A549 (cell line): ENCODE data around the gene CYP26B1.

ENCODE experiments used
- CEBPB ChIP-seq, 2 experiments: fragments of >200 bp in 1 of 2; sonication (Bioruptor Twin) in 1 of 2; formaldehyde crosslinking in 1 of 2; IDR thresholded peaks; 2 replicates each; pipeline ENCODE4 v1.6.1; 2012 to 2016
- CHD2 ChIP-seq: fragments of 150-350 bp; IDR thresholded peaks from 2 replicates; pipeline ENCODE4 v1.6.1; 2014; ENCODE audit warnings: low read length; ENCODE audit not compliant: partially characterized antibody
- CTCF ChIP-seq: fragments of >200 bp; sonication (Bioruptor Twin); formaldehyde crosslinking; IDR thresholded peaks from 3 replicates; pipeline ENCODE4 v1.5.1; 2016
- HOXA7 ChIP-seq: fragments of 250-450 bp; sonication (Bioruptor Pico); IDR thresholded peaks from 2 replicates; pipeline ENCODE4 v1.5.0; 2020; ENCODE audit warnings: mild to moderate bottlenecking, moderate library complexity
- KDM5A ChIP-seq: fragments of 200-600 bp; sonication (generic); IDR thresholded peaks from 2 replicates; pipeline ENCODE4 v1.6.1; 2016; ENCODE audit warnings: antibody characterized with exemption, mild to moderate bottlenecking
- MYC ChIP-seq: IDR thresholded peaks from 2 replicates; pipeline ENCODE4 v1.6.1; 2012; ENCODE audit warnings: mild to moderate bottlenecking, inconsistent platforms, low read length, improper control_type of control experiment, borderline replicate concordance
- REST ChIP-seq: fragments of 200-600 bp; sonication (generic); IDR thresholded peaks from 2 replicates; pipeline ENCODE4 v1.6.1; 2016; ENCODE audit warnings: antibody characterized with exemption, mild to moderate bottlenecking, moderate library complexity
- SMC3 ChIP-seq: fragments of >200 bp; sonication (Bioruptor Twin); formaldehyde crosslinking; IDR thresholded peaks from 3 replicates; pipeline ENCODE4 v1.6.1; 2018; ENCODE audit warnings: inconsistent platforms
- ZFP36 ChIP-seq: fragments of 450-650 bp; IDR thresholded peaks from 2 replicates; pipeline ENCODE4 v1.6.1; 2014; ENCODE audit warnings: borderline replicate concordance; ENCODE audit not compliant: partially characterized antibody

GRCh38 chr2:72112981-72113846 is 34.4 kb downstream of the CYP26B1 start:
- TF ChIP-seq CHD2 (no peak), HOXA7 (CRISPR knock-in tag) (no peak), CEBPB (IDR thresholded peaks at IDR 0.05) (no peak), REST (no peak), CTCF (no peak), SMC3 (no peak), ZFP36 (no peak), MYC (no peak), KDM5A (no peak)
